ENCODE data around the gene NUDT4.

DNA sequence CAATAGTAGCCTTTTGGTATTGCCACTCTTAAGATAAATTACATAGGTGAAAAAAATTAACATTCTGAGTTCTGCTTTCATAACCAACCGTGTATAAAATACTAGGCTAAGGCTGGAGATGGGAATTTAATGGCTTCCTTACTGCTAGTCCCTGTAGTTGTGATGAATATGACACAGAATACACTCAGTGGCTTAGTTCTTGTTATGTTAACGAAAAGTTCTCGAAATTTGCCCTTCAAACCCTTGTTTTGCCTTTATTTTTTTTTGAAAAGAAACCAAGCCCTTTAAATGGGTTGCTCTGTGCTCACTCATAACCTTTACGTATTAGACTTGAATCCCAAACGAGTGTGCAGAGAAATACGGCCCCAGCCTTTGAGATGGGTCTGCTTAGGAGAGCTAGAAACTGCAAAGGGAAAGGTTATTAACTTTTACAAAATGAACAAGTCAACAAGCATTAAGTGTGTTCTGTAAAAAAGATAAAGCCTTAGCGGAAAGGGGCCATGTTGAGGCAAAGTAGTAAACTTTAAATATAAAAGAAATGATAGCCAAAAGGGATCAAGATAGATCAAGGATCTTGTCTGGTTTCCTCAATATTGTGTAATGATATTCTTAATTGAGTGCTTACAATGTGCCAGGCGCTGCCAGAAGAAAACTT, 1.7 kb downstream of the NUDT4 start:
- TF ChIP-seq, protein P1, sequence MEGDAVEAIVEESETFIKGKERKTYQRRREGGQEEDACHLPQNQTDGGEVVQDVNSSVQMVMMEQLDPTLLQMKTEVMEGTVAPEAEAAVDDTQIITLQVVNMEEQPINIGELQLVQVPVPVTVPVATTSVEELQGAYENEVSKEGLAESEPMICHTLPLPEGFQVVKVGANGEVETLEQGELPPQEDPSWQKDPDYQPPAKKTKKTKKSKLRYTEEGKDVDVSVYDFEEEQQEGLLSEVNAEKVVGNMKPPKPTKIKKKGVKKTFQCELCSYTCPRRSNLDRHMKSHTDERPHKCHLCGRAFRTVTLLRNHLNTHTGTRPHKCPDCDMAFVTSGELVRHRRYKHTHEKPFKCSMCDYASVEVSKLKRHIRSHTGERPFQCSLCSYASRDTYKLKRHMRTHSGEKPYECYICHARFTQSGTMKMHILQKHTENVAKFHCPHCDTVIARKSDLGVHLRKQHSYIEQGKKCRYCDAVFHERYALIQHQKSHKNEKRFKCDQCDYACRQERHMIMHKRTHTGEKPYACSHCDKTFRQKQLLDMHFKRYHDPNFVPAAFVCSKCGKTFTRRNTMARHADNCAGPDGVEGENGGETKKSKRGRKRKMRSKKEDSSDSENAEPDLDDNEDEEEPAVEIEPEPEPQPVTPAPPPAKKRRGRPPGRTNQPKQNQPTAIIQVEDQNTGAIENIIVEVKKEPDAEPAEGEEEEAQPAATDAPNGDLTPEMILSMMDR (IDR thresholded peaks at IDR 0.05) = no peak
- no peak for TF ChIP-seq POLR2AphosphoS5 (IDR thresholded peaks at IDR 0.05)
- no peak for TF ChIP-seq POLR2A (IDR thresholded peaks at IDR 0.05)

All from breast epithelium (tissue), 3 donors.